GM12878 (cell line): ENCODE measurements around the gene INF2. TPM values are rescaled to one million over a fixed set of nuclear protein-coding genes. Genes with fewer than 3 reads are reported as not detected.

ENCODE experiments used
- ATAC-seq: fragments of 200-7000 bp; cut with Tn5 transposase; 3 replicates; pipeline ENCODE4 v1.9.1; 2020; ENCODE audit warnings: mild to moderate bottlenecking, moderate library complexity
- BruUV-seq: library from RNA; stranded (reverse); fragments of 400-500 nt; replicated peaks from 2 replicates; lab custom pipeline; 2021; lab: Mats Ljungman, UMichigan
- CTCF ChIA-PET: fragments of 300-600 bp; sonication (Branson Sonifier 250); formaldehyde crosslinking; extraction: SDS; loops from one replicate; lab custom pipeline; 2021; ENCODE audit warnings: inconsistent platforms; lab: Yijun Ruan, JAX
- POLR2A ChIA-PET: fragments of 350-600 bp; formaldehyde crosslinking; extraction: SDS; loops from one replicate; lab custom pipeline; 2021; ENCODE audit warnings: inconsistent platforms; lab: Charles Lee
- RAD21 ChIA-PET: fragments of 300-600 bp; sonication (Branson Sonifier 250); formaldehyde crosslinking; loops from one replicate; lab custom pipeline; 2023; ENCODE audit warnings: antibody characterized with exemption; ENCODE audit not compliant: unreplicated experiment; lab: Charles Lee
- SMC1A ChIA-PET: fragments of 300-600 bp; sonication (Branson Sonifier 250); formaldehyde crosslinking; loops from one replicate; lab custom pipeline; 2023; ENCODE audit not compliant: unreplicated experiment, uncharacterized antibody; lab: Charles Lee
- DNase-seq: peaks from one replicate; pipeline ENCODE4 v3.0.0-alpha.2; 2011; ENCODE audit warnings: low read depth, low spot score
- FAIRE-seq: peaks from 3 replicates; lab custom pipeline; 2011; peaks lifted over from hg19 to GRCh38; lab: Jason Lieb, UNC
- H2AFZ ChIP-seq: 2 replicates; pipeline ENCODE4 v1.6.0; 2011; ENCODE audit warnings: low read depth, low read length, control low read depth; ENCODE audit not compliant: control insufficient read depth
- H3K27ac ChIP-seq: 2 replicates; pipeline ENCODE4 v1.5.1; 2011; ENCODE audit warnings: control low read depth; ENCODE audit not compliant: control insufficient read depth, insufficient read depth
- H3K27me3 ChIP-seq, 2 experiments: replicated peaks in 1 of 2; 2 replicates each; pipeline versions ENCODE4 v1.6.0 to v1.6.1; 2011; ENCODE audit warnings: low read length in 1 of 2; ENCODE audit not compliant: control insufficient read depth in 2 of 2, insufficient read depth in 2 of 2
- H3K36me3 ChIP-seq, 2 experiments: 2 replicates each; pipeline ENCODE4 v1.5.1; 2011; ENCODE audit warnings: low read length in 1 of 2; ENCODE audit not compliant: control insufficient read depth in 2 of 2, insufficient read depth in 2 of 2
- H3K4me1 ChIP-seq: 2 replicates; pipeline ENCODE4 v1.6.1; 2011; ENCODE audit warnings: mild to moderate bottlenecking, low read length, moderate library complexity, mixed read lengths; ENCODE audit not compliant: control insufficient read depth, insufficient read depth
- H3K4me2 ChIP-seq: 2 replicates; pipeline ENCODE4 v1.6.0; 2011; ENCODE audit warnings: control low read depth; ENCODE audit not compliant: control insufficient read depth, insufficient read depth
- H3K4me3 ChIP-seq: fragments of 200-600 bp; sonication (generic); 2 replicates; pipeline ENCODE4 v1.5.1; 2016
- H3K79me2 ChIP-seq: 2 replicates; pipeline ENCODE4 v1.6.0; 2011; ENCODE audit warnings: low read length; ENCODE audit not compliant: control insufficient read depth, insufficient read depth
- H3K9ac ChIP-seq: 2 replicates; pipeline ENCODE4 v1.8.0; 2011; ENCODE audit warnings: low read length, control low read depth, mixed read lengths; ENCODE audit not compliant: control insufficient read depth, insufficient read depth
- H3K9me3 ChIP-seq: replicated peaks from 3 replicates; pipeline ENCODE4 v1.5.1; 2011; ENCODE audit warnings: mild to moderate bottlenecking, low read length; ENCODE audit not compliant: control insufficient read depth, insufficient read depth
- H4K20me1 ChIP-seq: 2 replicates; pipeline ENCODE4 v1.6.0; 2011; ENCODE audit not compliant: control insufficient read depth, insufficient read depth
- CBFB ChIP-seq: IDR thresholded peaks from 2 replicates; pipeline ENCODE4 v1.6.1; 2016; ENCODE audit warnings: antibody characterized with exemption, low read depth
- EZH2 ChIP-seq: IDR thresholded peaks from 2 replicates; pipeline ENCODE4 v1.6.1; 2012; ENCODE audit warnings: low read depth, mild to moderate bottlenecking, control low read depth, inconsistent platforms, low read length, borderline replicate concordance; ENCODE audit not compliant: control insufficient read depth
- GATAD2B ChIP-seq: fragments of 450-650 bp; conservative IDR thresholded peaks from 2 replicates; pipeline ENCODE4 v1.6.1; 2017; ENCODE audit warnings: low read depth, mild to moderate bottlenecking, moderate library complexity
- HDGF ChIP-seq: fragments of 450-650 bp; IDR thresholded peaks from 2 replicates; pipeline ENCODE4 v1.6.1; 2016; ENCODE audit warnings: antibody characterized with exemption
- IKZF2 ChIP-seq, 2 experiments: fragments of 450-650 bp; IDR thresholded peaks; 2 replicates each; pipeline ENCODE4 v1.6.1; 2017; ENCODE audit warnings: mild to moderate bottlenecking in 2 of 2, moderate library complexity in 2 of 2
- STAT1 ChIP-seq: fragments of 450-650 bp; conservative IDR thresholded peaks from 2 replicates; pipeline ENCODE4 v1.6.1; 2014; ENCODE audit warnings: antibody characterized with exemption, mild to moderate bottlenecking
- ZBED1 ChIP-seq: IDR thresholded peaks from 2 replicates; pipeline ENCODE4 v1.6.1; 2016; ENCODE audit warnings: borderline replicate concordance
- WGBS: methylation state at CpG from one replicate; pipeline ENCODE4 v1.1.6; 2016; ENCODE audit warnings: low lambda C conversion rate; ENCODE audit not compliant: insufficient replicate concordance, insufficient coverage; ENCODE audit errors: missing lambda C conversion rate; 5-methylcytosine and 5-hydroxymethylcytosine counted together
- in situ Hi-C: fragments of 300-500 bp; cut with MboI; formaldehyde crosslinking; loops from 9 replicates; pipeline ENCODE4 v1.14.3; 2018; ENCODE audit warnings: mixed read lengths
- intact Hi-C: fragments of 100-400 bp; cut with micrococcal nuclease; formaldehyde crosslinking; loops from one replicate; pipeline ENCODE4 v1.14.2; 2022; ENCODE audit not compliant: unreplicated experiment
- polyA plus RNA-seq, 11 experiments: library from polyadenylated mRNA; depleted of rRNA in 4 of 11; unstranded in 6 of 11; stranded (reverse) in 5 of 11; fragments of >200 nt; fragmentation: Nextera tagmentation in 4 of 11; fragmentation: Illumina TruSeq in 1 of 11; extraction: Ambion mirVana in 4 of 11; extraction: Trizol in 1 of 11; gene quantifications; 1 replicate in 1 of 11; 2 replicates in 10 of 11; pipeline versions ENCODE4 v1.2.1 to v1.2.3, GENCODE V29; 2011 to 2016; ENCODE audit warnings: inconsistent platforms in 2 of 11, missing spikeins in 2 of 11, low read depth in 1 of 11
- total RNA-seq, 4 experiments: library from RNA; depleted of rRNA in 3 of 4; stranded (reverse); fragments of >200 nt in 3 of 4; fragmentation: Illumina TruSeq in 1 of 4; extraction: Trizol in 1 of 4; gene quantifications; 2 replicates each; pipeline versions ENCODE4 v1.2.1 to v1.2.3, GENCODE V29; 2013 to 2021

INF2 gene
- total and polyA plus RNA-seq, 10 of the 15 experiments (the other 5 are each of a cell fraction or from before 2014, with no cell fraction given): 0.72 to 43.2 (median 8.3) TPM

GRCh38 chr14:104732931-104733681, 43.7 kb downstream of the INF2 start:
- BruUV-seq: no TSS peak
- SMC1A ChIA-PET: no interaction called here
- Histone ChIP-seq H3K4me3 (no peak overlapping the region), H3K27ac (no peak overlapping the region), H3K27me3 (no peaks in the 10 kb centered on the region; a peak in 2 of 4 replicates), H2AFZ (no peak overlapping the region), H3K36me3 (no peaks in the 10 kb centered on the region), H3K9ac (no peak overlapping the region), H3K4me1 (no peaks in the 10 kb centered on the region), H3K4me2 (no peak overlapping the region), H3K79me2 (no peaks in the 10 kb centered on the region), H3K9me3 (no peaks in the 10 kb centered on the region), H4K20me1 (no peaks in the 10 kb centered on the region)
- TF ChIP-seq EZH2 (no peak), IKZF2 (IDR thresholded peaks at IDR 0.05) (no peak), CBFB (no peak), ZBED1 (no peak)
- ATAC-seq (no peak), FAIRE-seq (no peak), DNase-seq (no peak)
- in situ Hi-C loops: no loop called here
- POLR2A ChIA-PET: no interaction called here
- RAD21 ChIA-PET: no interaction called here
- 29% methylated on average over 23 of the region's 23 CpGs for WGBS
- CTCF ChIA-PET: no interaction called here
- intact Hi-C loops: no loop called here

- in situ Hi-C loops: no loop called here
- intact Hi-C loops: no loop called here
- SMC1A ChIA-PET: no interaction called here
- H3K79me2 ChIP-seq: no peaks in the 10 kb centered on the region
- no peak overlapping the region for H3K27ac ChIP-seq
- no peaks in the 10 kb centered on the region for H3K4me1 ChIP-seq
- ATAC-seq (no peak), FAIRE-seq (no peak), DNase-seq (no peak)
- WGBS: 0% methylated on average over 6 of the region's 6 CpGs
- H3K4me2 ChIP-seq: no peak overlapping the region
- H3K4me3 ChIP-seq: no peak overlapping the region
- POLR2A ChIA-PET: no interaction called here
- H4K20me1 ChIP-seq: no peaks in the 10 kb centered on the region
- H3K9ac ChIP-seq: no peak overlapping the region
- CTCF ChIA-PET: no interaction called here
- no peaks in the 10 kb centered on the region; a peak in 3 of 4 replicates for H3K27me3 ChIP-seq
- TF ChIP-seq HDGF (no peak), GATAD2B (no peak), STAT1 (no peak)
- H3K9me3 ChIP-seq: no peaks in the 10 kb centered on the region
- H3K36me3 ChIP-seq: no peaks in the 10 kb centered on the region
- no TSS peak for BruUV-seq
- H2AFZ ChIP-seq: no peak overlapping the region
- RAD21 ChIA-PET: no interaction called here
Measured at GRCh38 chr14:104734051-104734587, 44.7 kb downstream of the INF2 start.
